A673 (cell line): ENCODE results near the gene KPNB1.

Experiments
- EZH2 ChIP-seq: fragments of 200-600 bp; sonication (generic); IDR thresholded peaks from 2 replicates; pipeline ENCODE4 v1.6.1; 2017; ENCODE audit warnings: borderline replicate concordance, low read depth, mild to moderate bottlenecking, mixed read lengths, antibody characterized with exemption, low read length; ENCODE audit not compliant: poor library complexity, severe bottlenecking
- TF ChIP-seq, protein P1 (sequence below): fragments of 300-800, 200-600 bp; sonication (generic); conservative IDR thresholded peaks from 2 replicates; pipeline ENCODE4 v1.5.1; 2017; ENCODE audit warnings: low read depth, mild to moderate bottlenecking, antibody characterized with exemption, low read length, moderate library complexity, mixed read lengths

DNA sequence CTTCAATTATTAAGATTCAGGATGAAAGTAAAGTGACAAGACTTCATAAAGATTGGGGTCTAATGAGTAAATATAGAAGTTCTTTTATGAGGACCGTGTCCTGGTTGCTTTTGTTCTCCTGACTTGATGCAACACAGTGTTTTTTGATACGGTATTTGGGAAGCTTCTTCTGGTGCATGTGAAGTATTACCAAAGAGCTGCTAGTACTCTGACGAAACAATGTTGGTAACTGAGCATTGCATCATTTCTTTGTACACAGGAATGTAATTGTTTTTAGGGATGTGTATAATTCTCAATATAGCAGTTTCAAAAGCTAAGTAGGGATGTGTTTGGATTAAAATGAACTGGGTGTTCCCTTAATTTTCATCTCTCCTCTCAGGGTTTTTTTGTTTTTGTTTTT lies 15.9 kb downstream of the KPNB1 start:
- no peak for TF ChIP-seq EZH2
- TF ChIP-seq, protein P1, sequence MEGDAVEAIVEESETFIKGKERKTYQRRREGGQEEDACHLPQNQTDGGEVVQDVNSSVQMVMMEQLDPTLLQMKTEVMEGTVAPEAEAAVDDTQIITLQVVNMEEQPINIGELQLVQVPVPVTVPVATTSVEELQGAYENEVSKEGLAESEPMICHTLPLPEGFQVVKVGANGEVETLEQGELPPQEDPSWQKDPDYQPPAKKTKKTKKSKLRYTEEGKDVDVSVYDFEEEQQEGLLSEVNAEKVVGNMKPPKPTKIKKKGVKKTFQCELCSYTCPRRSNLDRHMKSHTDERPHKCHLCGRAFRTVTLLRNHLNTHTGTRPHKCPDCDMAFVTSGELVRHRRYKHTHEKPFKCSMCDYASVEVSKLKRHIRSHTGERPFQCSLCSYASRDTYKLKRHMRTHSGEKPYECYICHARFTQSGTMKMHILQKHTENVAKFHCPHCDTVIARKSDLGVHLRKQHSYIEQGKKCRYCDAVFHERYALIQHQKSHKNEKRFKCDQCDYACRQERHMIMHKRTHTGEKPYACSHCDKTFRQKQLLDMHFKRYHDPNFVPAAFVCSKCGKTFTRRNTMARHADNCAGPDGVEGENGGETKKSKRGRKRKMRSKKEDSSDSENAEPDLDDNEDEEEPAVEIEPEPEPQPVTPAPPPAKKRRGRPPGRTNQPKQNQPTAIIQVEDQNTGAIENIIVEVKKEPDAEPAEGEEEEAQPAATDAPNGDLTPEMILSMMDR: no peak
